RWPE2 (cell line): Measurements from ENCODE around the gene QRFP.

ENCODE experiments used
- ATAC-seq: fragments of 200-7000 bp; cut with Tn5 transposase; 3 replicates; pipeline ENCODE4 v1.9.1; 2021; ENCODE audit warnings: low read depth
- DNase-seq: peaks from one replicate; pipeline ENCODE4 v3.0.0-alpha.2; 2020; ENCODE audit warnings: low spot score
- H3K27ac ChIP-seq: fragments of 450-650 bp; 2 replicates; pipeline ENCODE4 v1.5.1; 2017; ENCODE audit warnings: mild to moderate bottlenecking; ENCODE audit not compliant: poor library complexity, severe bottlenecking
- H3K27me3 ChIP-seq: fragments of 250-450 bp; sonication (Bioruptor Pico); 2 replicates; pipeline ENCODE4 v1.5.1; 2021; ENCODE audit warnings: mild to moderate bottlenecking, moderate library complexity; ENCODE audit not compliant: insufficient read depth, poor library complexity, severe bottlenecking
- H3K36me3 ChIP-seq: fragments of 250-450 bp; sonication (Bioruptor Pico); 2 replicates; pipeline ENCODE4 v1.5.1; 2020; ENCODE audit warnings: low read depth, mild to moderate bottlenecking, moderate library complexity
- H3K4me1 ChIP-seq: fragments of 250-450 bp; sonication (Bioruptor Pico); 2 replicates; pipeline ENCODE4 v1.5.1; 2021; ENCODE audit warnings: mild to moderate bottlenecking, moderate library complexity; ENCODE audit not compliant: insufficient read depth, poor library complexity, severe bottlenecking
- H3K4me3 ChIP-seq: fragments of 250-450 bp; sonication (Bioruptor Pico); 2 replicates; pipeline ENCODE4 v1.5.1; 2021; ENCODE audit warnings: mild to moderate bottlenecking, moderate library complexity; ENCODE audit not compliant: severe bottlenecking
- H3K9me3 ChIP-seq: fragments of 250-450 bp; sonication (Bioruptor Pico); 2 replicates; pipeline ENCODE4 v1.5.1; 2021; ENCODE audit warnings: mild to moderate bottlenecking, moderate library complexity; ENCODE audit not compliant: severe bottlenecking
- TF ChIP-seq, protein P1 (sequence below): fragments of 450-650 bp; IDR thresholded peaks from one replicate; pipeline ENCODE4 v1.5.1; 2017; ENCODE audit warnings: mild to moderate bottlenecking, moderate library complexity; ENCODE audit not compliant: poor library complexity, severe bottlenecking

The QRFP gene

DNA sequence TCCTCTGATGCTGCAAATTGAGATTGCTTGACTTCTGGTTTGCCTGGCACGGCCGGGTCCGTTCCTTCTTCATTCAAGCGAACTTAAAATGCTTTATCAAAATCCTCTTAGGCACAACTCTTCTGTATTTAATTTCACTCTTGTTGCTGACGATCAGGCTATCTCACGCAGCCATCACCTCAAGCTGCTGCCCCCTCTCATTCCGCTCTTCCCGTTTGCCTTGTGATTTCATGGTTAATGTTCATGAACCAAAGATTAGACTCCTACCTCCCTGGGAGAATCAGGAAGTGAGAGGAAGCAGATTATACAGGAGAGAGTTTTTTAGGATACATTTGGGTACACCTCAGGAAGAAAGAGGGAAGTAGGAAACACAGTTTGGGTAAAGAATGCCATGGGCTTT, 22.6 kb downstream of the QRFP start:
- TF ChIP-seq, protein P1, sequence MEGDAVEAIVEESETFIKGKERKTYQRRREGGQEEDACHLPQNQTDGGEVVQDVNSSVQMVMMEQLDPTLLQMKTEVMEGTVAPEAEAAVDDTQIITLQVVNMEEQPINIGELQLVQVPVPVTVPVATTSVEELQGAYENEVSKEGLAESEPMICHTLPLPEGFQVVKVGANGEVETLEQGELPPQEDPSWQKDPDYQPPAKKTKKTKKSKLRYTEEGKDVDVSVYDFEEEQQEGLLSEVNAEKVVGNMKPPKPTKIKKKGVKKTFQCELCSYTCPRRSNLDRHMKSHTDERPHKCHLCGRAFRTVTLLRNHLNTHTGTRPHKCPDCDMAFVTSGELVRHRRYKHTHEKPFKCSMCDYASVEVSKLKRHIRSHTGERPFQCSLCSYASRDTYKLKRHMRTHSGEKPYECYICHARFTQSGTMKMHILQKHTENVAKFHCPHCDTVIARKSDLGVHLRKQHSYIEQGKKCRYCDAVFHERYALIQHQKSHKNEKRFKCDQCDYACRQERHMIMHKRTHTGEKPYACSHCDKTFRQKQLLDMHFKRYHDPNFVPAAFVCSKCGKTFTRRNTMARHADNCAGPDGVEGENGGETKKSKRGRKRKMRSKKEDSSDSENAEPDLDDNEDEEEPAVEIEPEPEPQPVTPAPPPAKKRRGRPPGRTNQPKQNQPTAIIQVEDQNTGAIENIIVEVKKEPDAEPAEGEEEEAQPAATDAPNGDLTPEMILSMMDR: no peak
- H3K4me3 ChIP-seq: no peak overlapping the region
- peaks cover 81% of the 10 kb centered on the region for H3K36me3 ChIP-seq
- H3K4me1 ChIP-seq: no peaks in the 10 kb centered on the region
- ATAC-seq (no peak), DNase-seq (no peak)
- peaks cover 13% of the 10 kb centered on the region for H3K9me3 ChIP-seq
- no peaks in the 10 kb centered on the region for H3K27me3 ChIP-seq
- H3K27ac ChIP-seq: no peak overlapping the region

DNA sequence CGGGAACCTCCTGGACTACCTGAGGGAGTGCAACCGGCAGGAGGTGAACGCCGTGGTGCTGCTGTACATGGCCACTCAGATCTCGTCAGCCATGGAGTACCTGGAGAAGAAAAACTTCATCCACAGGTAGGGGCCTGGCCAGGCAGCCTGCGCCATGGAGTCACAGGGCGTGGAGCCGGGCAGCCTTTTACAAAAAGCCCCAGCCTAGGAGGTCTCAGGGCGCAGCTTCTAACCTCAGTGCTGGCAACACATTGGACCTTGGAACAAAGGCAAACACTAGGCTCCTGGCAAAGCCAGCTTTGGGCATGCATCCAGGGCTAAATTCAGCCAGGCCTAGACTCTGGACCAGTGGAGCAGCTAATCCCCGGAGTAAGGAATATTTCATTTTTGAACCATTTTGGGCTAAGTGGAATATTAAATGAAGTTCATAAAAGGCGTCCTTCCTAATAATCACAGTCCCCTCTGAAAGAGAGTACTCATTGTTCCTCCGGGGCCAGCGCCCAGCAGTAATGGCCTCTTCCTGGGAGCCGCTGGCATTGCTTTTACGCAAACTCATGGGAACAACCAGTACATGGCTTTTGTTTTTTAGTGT, 23.6 kb downstream of the QRFP start:
- no peaks in the 10 kb centered on the region for H3K4me1 ChIP-seq
- peaks cover 16% of the 10 kb centered on the region for H3K9me3 ChIP-seq
- no peak for DNase-seq
- H3K27ac ChIP-seq: no peak overlapping the region
- no peak overlapping the region for H3K4me3 ChIP-seq
- TF ChIP-seq, protein P1: no peak
- no peak for ATAC-seq
- H3K27me3 ChIP-seq: no peaks in the 10 kb centered on the region
- peaks cover 76% of the 10 kb centered on the region for H3K36me3 ChIP-seq

DNA sequence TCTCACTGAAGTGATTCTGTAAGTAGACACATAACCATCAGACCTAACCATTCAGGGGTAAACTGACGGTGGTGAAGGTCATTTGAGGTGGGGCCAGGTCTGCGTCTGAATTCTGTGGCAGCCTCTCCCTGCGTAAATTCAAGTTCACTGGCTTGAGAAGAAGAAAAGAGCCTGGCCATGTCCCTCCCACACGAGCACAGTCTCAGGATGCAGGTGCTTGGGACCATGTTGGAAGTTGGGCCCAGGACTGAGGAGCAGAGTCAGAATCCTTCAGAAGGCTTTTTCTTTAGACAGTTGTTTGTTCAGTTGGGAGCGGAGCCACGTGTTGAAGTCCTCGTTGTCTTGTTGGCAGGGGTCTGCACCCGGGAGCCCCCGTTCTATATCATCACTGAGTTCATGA, 24.1 kb downstream of the QRFP start:
- Histone ChIP-seq H3K36me3 (peaks cover 74% of the 10 kb centered on the region), H3K27me3 (no peaks in the 10 kb centered on the region), H3K4me1 (no peaks in the 10 kb centered on the region), H3K9me3 (peaks cover 16% of the 10 kb centered on the region), H3K27ac (no peak overlapping the region), H3K4me3 (no peak overlapping the region)
- TF ChIP-seq, protein P1: no peak
- no peak for DNase-seq
- no peak for ATAC-seq

DNA sequence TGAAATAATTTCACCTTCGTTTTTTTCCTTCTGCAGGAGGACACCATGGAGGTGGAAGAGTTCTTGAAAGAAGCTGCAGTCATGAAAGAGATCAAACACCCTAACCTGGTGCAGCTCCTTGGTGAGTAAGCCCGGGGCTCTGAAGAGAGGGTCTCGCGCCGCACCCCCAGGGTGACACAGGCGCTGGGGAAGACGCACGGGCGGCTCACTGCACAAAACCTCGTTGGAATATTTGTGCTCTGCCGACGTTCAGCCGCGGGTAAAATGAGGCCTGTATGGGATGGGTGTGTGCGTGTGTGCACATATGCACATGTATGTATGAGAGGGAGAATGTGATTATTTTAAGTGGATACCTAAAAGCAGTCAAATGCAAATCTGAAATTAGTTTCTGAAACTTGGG, 24.5 kb downstream of the QRFP start:
- Histone ChIP-seq H3K4me3 (no peak overlapping the region), H3K27me3 (no peaks in the 10 kb centered on the region), H3K9me3 (peaks cover 16% of the 10 kb centered on the region), H3K36me3 (peaks cover 77% of the 10 kb centered on the region), H3K27ac (no peak overlapping the region), H3K4me1 (no peaks in the 10 kb centered on the region)
- DNase-seq (no peak), ATAC-seq (no peak)
- TF ChIP-seq, protein P1: no peak

DNA sequence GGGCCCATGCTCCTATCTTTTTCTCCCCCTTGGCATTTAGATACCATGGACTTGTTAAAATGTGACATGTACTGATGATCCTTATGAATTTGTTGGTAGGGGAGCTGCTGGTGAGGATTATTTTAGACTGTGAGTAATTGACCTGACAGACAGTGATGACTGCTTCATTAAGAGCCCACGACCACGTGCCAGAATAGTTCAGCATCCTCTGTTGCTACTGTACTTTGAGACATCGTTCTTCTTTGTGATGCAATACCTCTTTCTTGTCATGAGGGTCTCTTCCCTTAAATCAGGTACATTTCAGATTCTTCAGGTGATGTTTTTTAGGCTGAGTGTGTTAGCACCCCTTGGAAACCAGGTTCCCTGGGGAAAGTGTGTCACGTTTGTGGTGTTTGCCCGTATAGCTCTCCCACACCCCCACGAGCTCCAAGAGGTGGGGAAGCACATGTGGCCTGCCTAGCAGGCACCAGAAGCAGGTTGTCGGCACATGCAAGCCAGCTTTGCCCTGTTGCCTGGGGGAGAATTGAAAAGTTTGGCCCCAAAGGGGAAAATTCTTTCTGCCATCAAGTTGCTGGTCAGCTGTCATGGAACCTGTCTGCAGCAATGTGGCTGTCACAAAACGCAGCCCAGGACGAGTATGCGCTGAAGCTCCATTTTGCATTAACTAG, 25.1 kb downstream of the QRFP start:
- ATAC-seq: no peak
- H3K36me3 ChIP-seq: peaks cover 82% of the 10 kb centered on the region
- peaks cover 16% of the 10 kb centered on the region for H3K9me3 ChIP-seq
- no peaks in the 10 kb centered on the region for H3K27me3 ChIP-seq
- DNase-seq: no peak
- no peak overlapping the region for H3K4me3 ChIP-seq
- no peak overlapping the region for H3K27ac ChIP-seq
- TF ChIP-seq, protein P1: no peak
- H3K4me1 ChIP-seq: no peaks in the 10 kb centered on the region
